Measurements from ENCODE around the gene SMAD6.

SMAD6 gene

DNA sequence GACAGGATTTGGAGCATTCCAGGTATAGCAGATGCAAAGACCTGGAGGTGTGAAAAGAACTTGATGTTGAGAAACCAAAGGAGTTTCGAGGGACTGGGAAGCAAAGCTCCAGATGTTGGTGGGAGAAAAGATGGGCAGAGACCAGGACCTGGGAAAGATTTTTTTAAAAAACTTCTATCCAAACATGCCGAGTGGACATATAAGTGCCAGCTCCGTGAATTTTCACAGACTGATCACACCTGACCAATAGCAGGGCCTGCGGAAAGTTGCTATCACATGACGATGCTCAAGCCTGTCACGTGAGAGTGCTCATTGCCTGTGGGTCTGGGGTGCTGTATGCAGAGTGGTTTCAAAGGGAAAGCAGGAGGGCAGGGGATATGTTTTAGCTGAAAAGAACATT lies 19.9 kb downstream of the SMAD6 start:
- no peak for DNase-seq

DNA sequence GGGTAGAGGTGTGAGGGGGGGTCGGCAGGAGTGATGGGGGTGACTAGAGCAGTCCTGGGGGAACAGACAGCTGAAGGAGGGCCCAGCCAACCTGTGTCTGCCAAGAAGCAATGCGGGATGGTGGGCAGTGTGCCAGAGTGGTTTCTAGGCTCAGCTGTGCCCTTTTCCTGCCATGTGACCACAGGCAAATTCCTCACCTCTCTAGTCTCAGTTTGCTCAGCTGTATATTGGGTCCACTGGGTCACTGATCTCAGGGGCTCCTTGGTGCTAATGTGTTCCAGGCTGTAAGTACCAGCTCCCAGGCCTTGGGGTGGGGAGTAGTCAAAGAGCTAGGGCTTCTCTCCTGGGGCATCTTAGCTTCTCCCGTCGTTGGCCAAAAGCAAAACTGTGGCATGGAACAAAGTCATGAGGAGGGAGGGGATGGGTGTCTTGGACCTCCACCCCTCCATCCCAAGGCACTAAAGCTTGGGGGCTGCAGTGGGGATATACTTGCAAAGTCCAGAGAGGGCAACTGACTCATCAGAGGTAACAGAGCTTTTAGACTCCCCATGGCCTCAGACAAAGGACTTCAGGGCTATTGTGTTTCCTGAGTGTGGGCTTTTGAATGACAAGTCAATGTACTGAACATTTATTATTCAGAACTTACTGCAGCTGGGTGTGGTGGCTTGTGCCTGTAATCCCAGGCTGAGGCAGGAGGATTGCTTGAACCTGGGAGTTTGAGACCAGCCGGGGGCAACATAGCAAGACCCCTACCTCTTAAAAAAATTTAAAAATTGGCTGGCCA lies 20.9 kb downstream of the SMAD6 start:
- no peak for DNase-seq

DNA sequence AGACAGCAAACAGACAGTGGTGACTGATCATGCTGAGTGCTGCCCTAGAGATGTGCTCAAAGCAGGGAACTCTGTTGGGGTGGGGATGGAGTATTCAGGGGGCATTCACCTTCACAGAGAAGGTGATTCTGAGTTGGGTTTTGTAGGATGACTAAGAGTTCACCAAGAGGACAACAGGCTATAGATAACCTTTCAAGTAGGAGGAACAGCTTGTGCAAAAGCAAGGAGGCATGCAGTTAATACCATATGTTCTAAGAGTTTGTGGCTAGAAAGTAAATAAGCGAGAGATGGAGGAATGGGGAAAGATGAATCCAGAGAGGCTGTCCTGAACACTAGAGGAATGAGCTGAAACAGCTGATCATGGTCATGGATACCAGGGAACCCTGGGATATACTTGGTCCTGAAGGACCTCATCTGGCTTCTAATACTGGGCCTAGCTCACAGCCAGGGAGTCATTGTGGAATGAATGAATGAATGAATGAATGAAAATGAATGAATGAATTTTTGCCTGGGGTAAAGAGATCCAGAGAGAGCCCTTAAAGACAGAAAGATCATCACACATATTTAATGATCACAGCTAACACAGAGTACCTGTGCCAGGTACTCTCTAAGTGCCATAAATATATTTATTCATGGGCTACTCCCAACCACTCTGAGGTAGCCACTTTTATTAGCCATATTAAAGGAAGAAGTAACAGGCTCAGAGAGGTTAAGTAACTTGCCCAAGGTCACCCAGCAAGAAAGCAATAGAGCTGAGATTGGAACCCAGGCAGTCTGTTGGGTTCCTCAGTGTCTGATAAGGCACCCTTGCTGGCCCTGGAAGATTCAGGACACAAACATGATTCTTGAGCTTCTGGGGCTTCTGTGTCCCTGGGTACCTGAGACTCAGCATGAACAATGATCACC lies 22.0 kb downstream of the SMAD6 start:
- no peak for DNase-seq

DNA sequence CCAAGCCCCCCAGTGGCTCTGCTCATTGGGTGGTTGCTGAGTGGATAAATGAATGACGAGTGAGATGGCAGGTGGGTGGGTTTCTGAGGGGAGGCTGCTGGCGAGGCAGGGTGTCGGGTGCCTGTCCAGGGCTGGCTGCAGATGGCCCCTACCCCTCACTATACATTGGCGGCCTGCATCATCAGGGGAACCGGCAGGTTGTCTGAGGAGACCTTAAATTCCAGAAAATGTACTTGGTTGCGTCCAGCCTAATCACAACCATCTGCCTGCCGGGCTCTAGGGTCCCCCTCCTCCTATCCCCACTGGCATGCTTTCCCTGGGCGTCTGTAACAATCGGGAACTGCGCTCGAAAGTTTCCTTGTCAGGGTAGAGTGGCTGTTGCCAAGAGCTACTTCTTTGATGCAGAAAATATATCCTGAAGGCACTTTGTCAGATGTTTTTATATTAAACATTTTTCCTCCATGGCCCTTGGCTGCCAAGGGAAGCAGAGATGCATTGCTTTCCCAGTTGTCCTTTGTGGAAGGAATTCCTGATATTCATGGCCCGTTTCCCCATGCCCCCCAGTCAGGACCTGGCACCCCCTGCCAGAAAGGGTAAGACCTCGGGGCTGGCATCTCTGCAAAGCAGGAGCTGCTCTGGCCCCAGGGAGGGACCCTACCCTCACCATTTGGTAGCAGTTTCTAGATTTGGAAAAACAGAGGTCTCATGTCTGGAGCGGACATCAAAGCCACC lies 22.9 kb downstream of the SMAD6 start:
- DNase-seq, result no peak

DNA sequence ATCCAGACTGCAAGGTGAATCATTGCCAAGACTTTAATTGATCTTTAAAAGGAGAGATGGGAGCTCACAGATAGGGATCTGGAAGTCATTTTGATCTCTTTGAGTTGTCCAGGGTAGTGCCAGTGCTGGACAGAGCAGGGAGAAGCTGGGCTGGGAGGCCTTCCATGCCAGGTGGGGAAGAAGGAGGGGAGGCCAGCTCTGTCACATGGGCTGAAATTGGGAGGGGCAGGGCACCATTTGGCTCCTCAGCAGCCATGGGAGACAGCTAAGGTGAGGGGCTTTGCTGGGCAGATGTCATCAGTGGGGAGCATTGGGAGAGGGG lies 23.4 kb downstream of the SMAD6 start:
- no peak for DNase-seq

DNA sequence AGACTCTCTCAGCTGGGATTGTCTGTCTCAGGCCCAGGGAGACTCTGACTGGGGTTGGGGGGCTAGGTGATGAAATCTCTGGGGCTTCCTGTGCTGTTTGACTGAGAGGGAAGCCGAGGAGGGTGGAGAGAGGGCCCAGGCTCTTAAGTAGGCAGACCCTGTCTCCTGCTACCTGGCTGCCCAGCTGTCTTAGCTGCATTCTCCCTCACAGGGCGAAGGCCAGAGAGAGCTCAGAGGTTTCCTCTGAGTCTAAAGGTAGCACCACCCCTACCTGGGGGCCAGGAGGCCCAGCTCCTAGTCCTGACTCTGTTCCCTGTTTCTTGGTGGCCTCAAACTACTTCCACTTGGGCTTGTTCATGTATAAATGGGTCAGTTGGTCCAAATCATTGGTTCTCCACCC lies 24.4 kb downstream of the SMAD6 start:
- DNase-seq, result no peak

DNA sequence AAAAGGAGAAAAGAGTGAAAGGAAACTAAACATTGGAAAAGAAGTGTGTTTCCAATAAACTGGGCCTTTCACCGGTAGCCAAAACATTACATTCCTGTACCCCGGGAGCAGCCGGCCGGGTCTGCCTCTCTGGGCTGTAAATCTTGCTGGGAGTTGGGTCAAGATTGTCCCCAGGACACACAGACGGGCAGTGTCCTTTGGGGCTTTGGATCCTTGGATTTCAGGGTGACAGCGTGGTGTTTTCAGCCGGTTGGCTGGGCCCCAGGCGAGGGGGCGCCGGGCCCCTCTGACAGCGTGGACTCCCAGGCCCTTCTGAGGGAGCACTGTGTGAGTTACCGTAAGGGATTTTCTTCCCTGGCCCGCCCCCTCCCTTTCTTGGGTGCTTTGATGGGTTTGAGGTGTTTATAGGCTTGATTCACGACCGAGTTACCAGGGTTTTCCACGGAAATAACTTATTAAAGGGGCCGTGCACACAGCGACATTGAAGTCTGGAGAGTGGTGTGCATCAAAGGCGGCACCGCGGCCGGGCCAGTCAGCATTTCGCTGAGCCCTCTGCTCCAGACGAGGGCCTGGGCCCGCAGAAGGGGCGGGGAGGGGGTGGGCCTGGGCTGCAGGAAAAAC lies 27.4 kb downstream of the SMAD6 start:
- no peak for DNase-seq

DNA sequence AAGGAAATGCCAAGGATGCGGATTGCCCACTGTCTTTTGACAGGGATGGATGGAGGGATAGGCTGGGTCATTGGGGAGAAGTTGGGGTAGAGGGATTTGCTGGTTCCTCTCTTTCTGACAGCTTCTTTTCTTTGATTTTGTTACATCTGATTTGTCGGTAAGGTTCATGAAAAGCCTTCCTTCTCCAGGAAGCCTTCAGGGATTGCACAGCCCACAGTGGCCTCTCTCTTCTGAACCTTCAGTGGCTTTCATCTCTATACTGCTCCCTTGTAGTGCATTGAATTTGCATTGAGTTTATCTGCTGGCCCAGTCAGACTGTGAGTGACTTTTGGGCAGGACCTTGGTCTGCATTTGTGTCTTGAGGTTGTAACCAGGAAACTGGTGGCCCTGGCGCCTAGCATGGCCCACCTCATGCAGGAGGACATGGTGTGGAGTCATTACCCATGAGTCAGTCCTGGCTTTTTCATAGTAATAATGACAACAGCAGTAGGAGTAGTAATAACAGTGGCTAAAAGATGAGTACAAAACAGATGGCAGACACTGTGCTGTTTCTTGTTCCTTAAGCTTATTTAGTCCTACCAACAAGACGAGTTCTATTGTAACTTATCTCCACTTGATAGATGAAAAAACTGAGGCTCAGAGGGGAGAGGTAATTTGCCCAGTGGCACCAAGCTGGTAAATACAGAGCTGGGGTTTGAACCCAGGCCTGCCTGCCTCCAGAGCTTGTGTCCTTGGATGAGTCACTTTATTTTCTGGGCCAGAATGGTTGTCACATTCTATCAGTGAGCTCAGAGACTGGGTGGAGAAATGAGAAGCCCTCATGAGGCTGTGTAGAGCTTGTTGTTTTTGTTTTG lies 28.4 kb downstream of the SMAD6 start:
- DNase-seq, result peak; percentile 52

DNA sequence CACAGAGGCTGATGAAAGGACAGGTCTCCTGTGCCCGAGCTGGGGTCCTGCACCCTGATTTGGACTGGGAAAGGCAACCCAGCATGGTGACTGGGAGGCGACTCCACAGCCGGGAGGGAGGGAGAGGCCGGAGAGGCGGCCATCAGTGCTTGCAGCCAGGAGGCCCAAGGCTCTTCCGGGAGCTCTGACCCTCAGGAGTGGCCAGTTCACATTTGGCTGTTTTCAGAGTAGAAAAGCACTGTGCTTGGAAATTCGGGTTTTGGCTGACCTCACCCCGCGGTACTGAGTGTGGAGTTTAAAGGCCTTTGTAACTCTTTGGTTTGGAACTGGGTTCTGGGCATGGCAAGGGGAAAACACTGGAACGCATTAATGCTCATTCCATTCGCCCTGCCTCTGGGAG lies 31.9 kb downstream of the SMAD6 start:
- no peak for DNase-seq

DNA sequence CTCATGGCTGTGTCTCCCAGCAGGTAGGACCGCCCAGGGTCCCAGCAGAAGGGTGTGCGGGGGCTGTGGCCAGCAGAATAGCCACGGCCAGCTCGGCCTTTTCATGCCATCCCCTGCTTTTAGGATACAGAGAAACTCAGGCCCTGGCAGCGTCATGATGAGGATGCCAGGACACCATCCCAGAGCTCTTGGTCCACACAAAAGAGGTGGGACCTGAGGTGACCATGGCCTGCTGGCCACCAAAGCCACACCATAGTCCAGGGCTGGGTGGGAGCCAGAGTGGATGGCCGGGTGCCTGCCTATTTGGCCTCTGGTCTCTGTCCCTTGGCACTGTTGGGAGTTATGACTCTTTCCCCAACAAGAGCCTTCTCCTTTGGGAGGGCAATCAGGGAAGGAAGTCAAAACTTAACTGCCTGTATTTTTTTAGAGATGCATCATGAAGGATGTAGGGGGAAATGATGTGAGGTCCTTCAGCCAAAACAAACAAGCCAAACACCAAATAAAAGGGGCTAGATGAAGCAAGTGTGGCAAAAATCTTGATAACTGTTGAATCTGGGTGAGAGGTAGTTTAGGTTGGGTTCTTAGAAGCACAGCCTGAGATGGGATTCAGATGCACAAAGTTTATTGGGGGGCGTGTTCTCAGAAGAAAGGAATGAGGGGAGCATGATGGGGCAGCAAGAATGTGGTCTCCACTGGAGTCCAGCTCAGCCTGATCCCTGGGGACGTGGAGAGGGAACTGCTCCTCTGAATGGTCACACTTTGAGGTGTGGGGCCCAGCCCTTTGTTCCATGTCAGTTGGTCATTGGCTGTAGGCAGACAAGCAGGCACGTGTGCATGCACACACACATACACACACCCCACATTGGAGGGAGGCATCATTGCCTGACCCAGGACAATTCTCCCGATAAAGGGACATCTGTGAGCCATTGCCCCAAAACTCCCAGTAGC lies 33.2 kb downstream of the SMAD6 start:
- DNase-seq, result no peak

DNA sequence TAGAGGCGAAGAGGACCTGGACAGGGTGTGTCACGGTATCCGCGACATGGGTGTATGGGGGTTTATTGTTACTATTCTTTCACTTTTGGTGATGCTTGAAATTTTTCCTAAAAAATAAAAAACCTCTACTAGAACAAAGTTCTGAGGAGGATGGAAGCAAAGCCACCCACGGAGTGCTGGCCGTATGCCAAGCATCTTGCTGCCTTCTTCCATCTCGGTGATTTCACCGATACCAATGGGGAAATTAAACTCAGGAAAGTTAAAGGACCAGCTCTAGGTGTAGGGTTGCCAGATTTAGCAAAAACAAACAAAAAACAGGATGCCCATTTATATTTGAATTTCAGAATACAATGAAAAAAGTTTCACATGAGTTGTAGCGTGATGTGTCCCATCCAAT lies 33.9 kb downstream of the SMAD6 start:
- DNase-seq, result no peak

DNA sequence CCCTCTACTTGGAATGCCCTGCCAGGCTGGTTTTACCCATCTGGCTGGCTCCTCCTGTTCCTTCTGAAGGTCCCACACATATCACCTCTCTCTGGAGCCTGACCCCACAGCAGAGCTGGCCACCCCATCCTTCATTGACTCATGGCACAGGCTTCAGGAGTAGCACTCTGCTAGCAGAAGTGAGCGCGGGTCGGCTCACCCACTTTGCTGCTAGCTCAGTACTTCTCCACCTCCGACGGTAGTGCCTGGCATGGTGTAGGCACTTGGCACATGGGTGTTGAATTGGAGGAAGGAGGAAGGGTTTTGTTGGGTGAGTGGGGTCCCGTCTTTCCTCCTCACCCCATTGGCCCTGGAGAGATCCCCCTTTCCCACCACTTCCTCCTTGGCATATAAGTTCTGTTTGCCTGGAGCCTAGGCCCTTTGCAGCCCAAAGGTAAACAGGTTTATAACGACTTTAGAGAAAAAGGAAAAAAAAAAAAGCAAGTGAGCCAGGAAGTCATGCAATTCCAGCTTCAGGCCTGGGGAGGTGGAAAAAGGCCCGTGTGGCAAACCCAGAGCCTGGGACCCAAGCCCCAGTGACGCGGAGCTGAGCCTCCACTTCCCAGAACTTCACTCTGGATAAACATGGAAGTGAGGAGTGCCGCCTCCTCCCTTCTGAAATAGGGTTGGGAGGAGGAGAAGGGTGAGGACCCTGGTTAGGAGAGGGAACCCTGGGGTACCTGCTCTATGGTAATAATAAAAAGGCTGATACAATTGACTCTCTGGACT lies 35.4 kb downstream of the SMAD6 start:
- DNase-seq, result no peak

DNA sequence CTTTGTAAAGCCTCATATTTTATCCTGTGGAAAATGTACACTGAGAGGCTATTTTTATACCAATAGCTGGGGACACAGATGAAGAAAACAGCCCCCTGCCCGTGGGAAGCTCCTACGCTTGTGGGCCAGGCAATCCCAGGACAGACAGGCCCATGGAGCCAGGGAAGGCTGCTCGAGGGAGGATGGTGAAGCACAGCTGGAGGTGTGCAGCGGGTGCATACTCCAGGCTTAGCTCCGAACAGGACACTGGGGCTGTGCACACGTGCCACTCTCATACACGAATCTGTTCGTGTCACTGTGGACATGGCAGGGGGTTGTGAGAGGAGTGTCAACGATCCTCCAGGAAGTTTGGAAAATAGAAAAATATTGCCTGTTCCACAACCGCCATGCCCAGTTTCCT lies 36.1 kb downstream of the SMAD6 start:
- no peak for DNase-seq

DNA sequence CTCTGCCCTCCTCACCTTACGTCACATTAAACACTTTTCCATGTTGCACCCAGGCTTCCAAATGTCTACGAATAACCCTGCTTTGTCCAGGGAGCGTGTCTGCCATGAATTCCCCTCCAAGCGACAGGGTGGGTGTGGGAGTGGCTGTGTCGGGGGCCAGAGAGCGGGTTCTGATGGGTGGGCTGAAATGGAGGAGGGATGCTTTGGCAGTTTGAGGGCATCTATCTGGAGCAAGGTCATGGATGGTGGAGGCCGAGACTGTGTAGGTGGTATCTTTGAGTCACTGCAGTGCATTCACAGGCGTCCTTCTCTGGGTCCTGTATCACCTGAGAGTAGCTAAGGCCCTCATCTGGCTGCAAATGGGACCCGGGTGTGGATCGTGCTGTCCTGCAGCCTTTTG lies 36.6 kb downstream of the SMAD6 start:
- no peak for DNase-seq

DNA sequence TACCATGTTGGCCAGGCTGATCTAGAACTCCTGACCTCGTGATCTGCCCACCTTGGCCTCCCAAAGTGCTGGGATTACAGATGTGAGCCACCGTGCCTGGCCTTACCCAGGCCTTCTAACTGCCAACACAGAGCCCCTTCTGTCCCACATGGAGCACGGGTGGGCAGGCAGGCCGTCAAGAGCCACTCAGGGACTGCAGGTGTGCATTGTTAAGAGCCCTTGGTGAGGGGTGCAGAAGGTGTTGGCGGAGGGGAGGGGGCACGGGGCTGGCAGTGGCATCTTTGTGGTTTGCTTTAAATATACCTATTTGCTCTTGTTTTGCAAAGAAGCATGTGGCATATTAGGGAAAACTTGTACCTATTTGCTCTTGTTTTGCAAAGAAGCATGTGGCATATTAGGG lies 37.3 kb downstream of the SMAD6 start:
- DNase-seq, result no peak

DNA sequence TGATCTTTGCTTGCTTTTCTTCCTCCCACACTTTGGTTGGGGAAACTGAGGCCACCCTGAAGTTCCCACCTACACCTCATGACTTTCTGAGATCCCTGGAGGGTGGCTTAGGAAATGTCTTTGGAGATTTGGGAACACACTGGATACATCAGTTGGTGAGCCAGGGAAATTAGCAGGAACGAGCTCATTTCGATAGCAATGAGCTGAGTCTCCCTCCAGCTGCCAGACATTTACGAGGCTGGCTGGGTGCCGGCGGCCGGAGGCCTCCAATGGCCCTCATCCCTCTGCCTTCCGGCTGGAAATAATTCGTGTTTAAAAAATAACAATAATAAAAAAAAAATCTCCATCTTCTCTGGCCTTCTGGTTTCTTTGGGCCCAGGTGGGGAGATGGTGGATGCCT lies 38.8 kb downstream of the SMAD6 start:
- no peak for DNase-seq

DNA sequence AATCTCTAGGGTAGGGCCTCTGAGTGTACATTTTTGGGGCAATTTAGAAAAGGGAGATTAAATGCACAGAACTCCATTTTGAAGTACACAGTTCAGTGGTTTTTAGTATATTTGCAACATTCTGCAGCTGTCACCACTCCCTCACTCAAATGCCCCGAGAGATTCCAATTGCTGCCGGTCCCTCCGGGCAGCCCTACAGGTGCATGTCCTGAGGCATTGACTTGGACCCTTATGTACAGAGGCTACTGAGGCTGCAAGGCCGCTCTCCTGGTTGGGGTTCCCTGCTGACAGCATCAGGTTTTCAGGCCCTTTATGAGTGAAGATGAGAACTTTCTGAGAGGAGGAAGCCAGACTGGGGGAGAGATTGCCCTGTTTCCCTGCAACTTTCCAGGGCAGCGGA lies 39.6 kb downstream of the SMAD6 start:
- no peak for DNase-seq

DNA sequence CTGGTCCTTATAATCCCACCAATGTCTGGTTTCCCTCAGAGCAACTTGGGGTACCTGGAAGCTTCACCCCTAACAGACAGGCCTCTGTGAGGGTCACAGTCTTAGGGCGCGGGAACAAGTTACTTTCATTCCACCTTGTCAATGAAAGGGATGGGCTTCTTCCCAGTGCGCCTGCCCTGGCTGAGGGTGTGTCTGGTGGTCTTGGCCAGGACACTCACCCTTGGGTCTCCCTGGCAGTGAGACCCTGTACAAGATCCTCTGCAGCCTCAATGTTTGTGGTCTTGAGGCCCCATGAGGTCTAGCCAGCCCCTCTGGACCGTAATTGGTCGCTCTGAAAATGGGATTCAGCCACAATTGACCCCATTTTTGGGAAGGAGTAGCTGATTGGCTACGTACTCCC lies 40.2 kb downstream of the SMAD6 start:
- DNase-seq, result no peak

DNA sequence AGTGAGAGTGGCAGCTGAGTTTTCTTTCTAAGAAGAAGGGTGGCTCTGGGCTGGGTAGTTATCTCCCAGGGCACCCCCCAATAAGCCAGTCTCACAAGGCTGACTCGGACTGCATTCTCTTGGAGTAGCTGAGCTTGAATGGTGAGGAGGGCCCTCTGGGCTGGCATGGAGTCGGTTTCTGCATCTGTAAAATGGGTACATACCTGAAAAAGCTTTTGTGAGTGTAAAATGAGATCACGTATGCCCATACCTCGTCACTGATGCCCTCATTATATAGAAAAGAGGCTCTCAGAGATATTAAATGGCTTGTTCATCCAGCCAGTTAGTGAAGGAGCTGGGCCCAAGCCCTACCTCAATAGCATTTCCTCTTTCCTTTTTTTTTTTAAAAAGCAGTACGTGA lies 41.2 kb downstream of the SMAD6 start:
- no peak for DNase-seq

Measured in activated CD4-positive, alpha-beta T cell treated with anti-CD3 and anti-CD28 coated beads, Interleukin-10, Interleukin-2, amounts not matched to agents 100 ng/mL and 50 ng/mL, durations not matched to agents 16 hours and 8 hours (primary cell).